GM06990 (cell line): ENCODE results near the gene DYNLL1.

Source experiments
- DNase-seq: peaks from one replicate; pipeline ENCODE4 v3.0.0-alpha.2; 2011; ENCODE audit not compliant: insufficient read length; ENCODE audit errors: extremely low read depth
- H3K27me3 ChIP-seq: replicated peaks from 2 replicates; pipeline ENCODE4 v1.6.0; 2011; ENCODE audit warnings: low read length; ENCODE audit not compliant: control insufficient read depth, insufficient read depth
- H3K36me3 ChIP-seq: 2 replicates; pipeline ENCODE4 v1.5.1; 2011; ENCODE audit warnings: low read length; ENCODE audit not compliant: control insufficient read depth, insufficient read depth
- H3K4me3 ChIP-seq: replicated peaks from 2 replicates; pipeline ENCODE4 v1.5.1; 2011; ENCODE audit warnings: low read depth, mild to moderate bottlenecking, control low read depth, low read length
- CTCF ChIP-seq: IDR thresholded peaks from 2 replicates; pipeline ENCODE4 v1.5.1; 2011; ENCODE audit warnings: low read length, control low read depth, mild to moderate bottlenecking, inconsistent platforms; ENCODE audit not compliant: insufficient read depth, poor library complexity, severe bottlenecking

DYNLL1 gene

GRCh38 chr12:120488057-120488640 is 7.8 kb upstream of the DYNLL1 start:
- peaks cover 5% of the 10 kb centered on the region for H3K36me3 ChIP-seq
- no peaks in the 10 kb centered on the region for H3K27me3 ChIP-seq
- DNase-seq, result no peak
- TF ChIP-seq CTCF, result no peak
- no peak overlapping the region for H3K4me3 ChIP-seq

- DNase-seq, result no peak
- no peak overlapping the region for H3K4me3 ChIP-seq
These were observed 6.9 kb upstream of the DYNLL1 start for GRCh38 chr12:120489018-120489417.

GRCh38 chr12:120490325-120490724 is 5.6 kb upstream of the DYNLL1 start:
- no peak for TF ChIP-seq CTCF
- no peak overlapping the region for H3K4me3 ChIP-seq
- H3K27me3 ChIP-seq, result no peaks in the 10 kb centered on the region
- peaks cover 5% of the 10 kb centered on the region for H3K36me3 ChIP-seq
- DNase-seq, result no peak

More at GRCh38 chr12:120489018-120489417, 6.9 kb upstream of the DYNLL1 start:
- no peaks in the 10 kb centered on the region for H3K27me3 ChIP-seq
- TF ChIP-seq CTCF, result no peak
- peaks cover 5% of the 10 kb centered on the region for H3K36me3 ChIP-seq

GRCh38 chr12:120490833-120491512 is 4.9 kb upstream of the DYNLL1 start:
- no peak for DNase-seq
- H3K27me3 ChIP-seq, result no peaks in the 10 kb centered on the region
- H3K36me3 ChIP-seq, result peaks cover 5% of the 10 kb centered on the region
- TF ChIP-seq CTCF, result no peak
- no peak overlapping the region for H3K4me3 ChIP-seq

GRCh38 chr12:120495186-120495730 is 655 bp upstream of the DYNLL1 start:
- Histone ChIP-seq H3K4me3 (peak overlapping the region; percentile 93), H3K36me3 (peaks cover 8% of the 10 kb centered on the region), H3K27me3 (no peaks in the 10 kb centered on the region)
- TF ChIP-seq CTCF, result no peak
- no peak for DNase-seq
